WTC11 (cell line): ENCODE results near the gene KATNA1. TPM values are rescaled to one million over a fixed set of nuclear protein-coding genes. Genes with fewer than 3 reads are reported as not detected.

Experiments used
- ATAC-seq: fragments of 200-7000 bp; cut with Tn5 transposase; 2 replicates; pipeline ENCODE4 v1.10.0; 2021; ENCODE audit warnings: mild to moderate bottlenecking, moderate library complexity
- CTCF ChIA-PET: fragments of 300-600 bp; sonication (Branson Sonifier 250); formaldehyde crosslinking; loops from one replicate; lab custom pipeline; 2021; ENCODE audit warnings: antibody characterized with exemption; lab: Charles Lee
- POLR2A ChIA-PET: fragments of 350-600 bp; sonication (Branson Sonifier 250); formaldehyde crosslinking; loops from one replicate; lab custom pipeline; 2021; ENCODE audit warnings: antibody characterized with exemption; lab: Charles Lee
- DNase-seq: peaks from one replicate; pipeline ENCODE4 v3.0.0; 2021; ENCODE audit warnings: low spot score
- H3K27ac Mint-ChIP-seq: 2 replicates; pipeline ENCODE4 v1.8.0; 2021; ENCODE audit warnings: mixed read lengths
- H3K27me3 Mint-ChIP-seq: 2 replicates; pipeline ENCODE4 v1.8.0; 2021; ENCODE audit warnings: low read depth, mild to moderate bottlenecking, moderate library complexity, mixed read lengths
- H3K36me3 Mint-ChIP-seq: 2 replicates; pipeline ENCODE4 v1.8.0; 2021; ENCODE audit warnings: mixed read lengths
- H3K4me1 Mint-ChIP-seq: 2 replicates; pipeline ENCODE4 v1.8.0; 2022; ENCODE audit warnings: mixed read lengths
- H3K4me3 Mint-ChIP-seq: 2 replicates; pipeline ENCODE4 v1.8.0; 2021; ENCODE audit warnings: mild to moderate bottlenecking, moderate library complexity, mixed read lengths
- H3K9me3 Mint-ChIP-seq: 2 replicates; pipeline ENCODE4 v1.8.0; 2021; ENCODE audit warnings: mixed read lengths
- AFF4 ChIP-seq: sonication (generic); formaldehyde crosslinking; IDR thresholded peaks from 2 replicates; pipeline ENCODE4 v1.8.1; 2023; ENCODE audit warnings: mild to moderate bottlenecking, missing genetic modification reagents, borderline replicate concordance
- ATF1 ChIP-seq: sonication (generic); formaldehyde crosslinking; IDR thresholded peaks from 2 replicates; pipeline ENCODE4 v1.8.1; 2023; ENCODE audit warnings: mild to moderate bottlenecking, moderate library complexity, missing genetic modification reagents
- EMX1 ChIP-seq: fragments of 250-450 bp; sonication (Bioruptor Pico); IDR thresholded peaks from 2 replicates; pipeline ENCODE4 v1.8.0; 2021; ENCODE audit warnings: mild to moderate bottlenecking
- ERG ChIP-seq: fragments of 250-450 bp; sonication (Bioruptor Pico); IDR thresholded peaks from 2 replicates; pipeline ENCODE4 v1.8.0; 2021; ENCODE audit warnings: mild to moderate bottlenecking
- FOXK1 ChIP-seq: sonication (generic); formaldehyde crosslinking; IDR thresholded peaks from 2 replicates; pipeline ENCODE4 v1.8.0; 2022; ENCODE audit warnings: mild to moderate bottlenecking, moderate library complexity, missing genetic modification reagents
- JAZF1 ChIP-seq: fragments of 250-450 bp; sonication (Bioruptor Pico); IDR thresholded peaks from 2 replicates; pipeline ENCODE4 v1.9.0; 2021; ENCODE audit warnings: moderate library complexity, mild to moderate bottlenecking, inconsistent platforms
- NFE2L1 ChIP-seq: sonication (generic); formaldehyde crosslinking; IDR thresholded peaks from 2 replicates; pipeline ENCODE4 v1.8.1; 2023; ENCODE audit warnings: missing genetic modification reagents
- NR3C1 ChIP-seq: sonication (generic); formaldehyde crosslinking; conservative IDR thresholded peaks from 2 replicates; pipeline ENCODE4 v1.8.1; 2023; ENCODE audit warnings: low read depth, mild to moderate bottlenecking, missing genetic modification reagents
- SMAD4 ChIP-seq: sonication (generic); formaldehyde crosslinking; IDR thresholded peaks from 2 replicates; pipeline ENCODE4 v1.8.0; 2022; ENCODE audit warnings: mild to moderate bottlenecking, missing genetic modification reagents
- STAT6 ChIP-seq: sonication (generic); formaldehyde crosslinking; conservative IDR thresholded peaks from 2 replicates; pipeline ENCODE4 v1.8.1; 2023; ENCODE audit warnings: mild to moderate bottlenecking, low read depth, missing genetic modification reagents, moderate library complexity
- TEAD1 ChIP-seq: sonication (generic); formaldehyde crosslinking; IDR thresholded peaks from 2 replicates; pipeline ENCODE4 v1.8.0; 2022; ENCODE audit warnings: mild to moderate bottlenecking, missing genetic modification reagents
- ZNF396 ChIP-seq: fragments of 250-450 bp; sonication (Bioruptor Pico); IDR thresholded peaks from 2 replicates; pipeline ENCODE4 v1.8.0; 2021; ENCODE audit warnings: mild to moderate bottlenecking, moderate library complexity, borderline replicate concordance
- ZNF423 ChIP-seq: fragments of 250-450 bp; sonication (Bioruptor Pico); IDR thresholded peaks from 2 replicates; pipeline ENCODE4 v2.1.2; 2022; ENCODE audit warnings: mild to moderate bottlenecking, moderate library complexity
- total RNA-seq: library from RNA; stranded (reverse); gene quantifications from 3 replicates; pipeline ENCODE4 v1.2.3, GENCODE V29; 2021
- TF ChIP-seq, protein P1 (sequence below): sonication (generic); formaldehyde crosslinking; IDR thresholded peaks from 2 replicates; pipeline ENCODE4 v1.8.0; 2022; ENCODE audit warnings: mild to moderate bottlenecking, missing genetic modification reagents
- TF ChIP-seq, protein P2 (sequence below): sonication (generic); formaldehyde crosslinking; IDR thresholded peaks from 2 replicates; pipeline ENCODE4 v1.8.1; 2023; ENCODE audit warnings: mild to moderate bottlenecking, missing genetic modification reagents
- TF ChIP-seq, protein P3 (sequence below): fragments of 250-450 bp; sonication (Bioruptor Pico); conservative IDR thresholded peaks from 2 replicates; pipeline ENCODE4 v1.9.0; 2021; ENCODE audit warnings: mild to moderate bottlenecking
- TF ChIP-seq, protein P4 (sequence below): sonication (generic); formaldehyde crosslinking; IDR thresholded peaks from 2 replicates; pipeline ENCODE4 v1.8.1; 2023; ENCODE audit warnings: mild to moderate bottlenecking, missing genetic modification reagents, moderate library complexity

KATNA1 gene
- total RNA-seq, 1 experiment from 2014 or later = 18.1 TPM

DNA sequence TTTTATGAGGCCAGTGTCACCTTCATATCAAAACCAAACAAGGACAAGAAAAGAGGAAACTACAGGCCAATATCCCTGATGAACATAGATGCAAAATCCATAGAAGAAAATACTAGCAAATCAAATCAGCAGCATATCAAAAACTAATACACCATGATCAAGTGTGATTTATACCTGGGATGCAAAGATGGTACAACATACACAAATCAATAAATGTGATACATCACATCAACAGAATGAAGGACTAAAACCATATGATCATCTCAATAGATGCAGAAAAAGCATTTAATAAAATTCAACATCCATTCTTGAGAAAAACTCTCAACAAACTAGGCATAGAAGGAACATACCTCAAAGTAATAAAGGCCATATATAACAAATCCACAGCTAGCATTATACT lies 90.5 kb downstream of the KATNA1 start:
- CTCF ChIA-PET = no interaction called here

GRCh38 chr6:149551920-149552319 lies 96.6 kb downstream of the KATNA1 start:
- H3K27ac Mint-ChIP-seq = no peak overlapping the region
- ChIA-PET CTCF (interaction anchor here (0.7 to 1.2 kb wide), 2 partner anchors 9 to 519 kb away, joined by 3 to 6 read pairs; no protein-coding TSS in a partner anchor), POLR2A (no interaction called here)
- no peaks in the 10 kb centered on the region for H3K36me3 Mint-ChIP-seq
- DNase-seq (no peak), ATAC-seq (no peak)
- no peaks in the 10 kb centered on the region for H3K9me3 Mint-ChIP-seq
- no peaks in the 10 kb centered on the region; the same call in 1 of the 2 replicates for H3K4me1 Mint-ChIP-seq
- no peak overlapping the region for H3K4me3 Mint-ChIP-seq
- peaks cover 54% of the 10 kb centered on the region for H3K27me3 Mint-ChIP-seq
- TF ChIP-seq, protein P1, sequence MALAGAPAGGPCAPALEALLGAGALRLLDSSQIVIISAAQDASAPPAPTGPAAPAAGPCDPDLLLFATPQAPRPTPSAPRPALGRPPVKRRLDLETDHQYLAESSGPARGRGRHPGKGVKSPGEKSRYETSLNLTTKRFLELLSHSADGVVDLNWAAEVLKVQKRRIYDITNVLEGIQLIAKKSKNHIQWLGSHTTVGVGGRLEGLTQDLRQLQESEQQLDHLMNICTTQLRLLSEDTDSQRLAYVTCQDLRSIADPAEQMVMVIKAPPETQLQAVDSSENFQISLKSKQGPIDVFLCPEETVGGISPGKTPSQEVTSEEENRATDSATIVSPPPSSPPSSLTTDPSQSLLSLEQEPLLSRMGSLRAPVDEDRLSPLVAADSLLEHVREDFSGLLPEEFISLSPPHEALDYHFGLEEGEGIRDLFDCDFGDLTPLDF (CRISPR knock-in tag) = no peak
- no peak for TF ChIP-seq JAZF1 (CRISPR knock-in tag)
- no peak for TF ChIP-seq STAT6
- no peak for TF ChIP-seq FOXK1
- no peak for TF ChIP-seq EMX1
- TF ChIP-seq, protein P2, sequence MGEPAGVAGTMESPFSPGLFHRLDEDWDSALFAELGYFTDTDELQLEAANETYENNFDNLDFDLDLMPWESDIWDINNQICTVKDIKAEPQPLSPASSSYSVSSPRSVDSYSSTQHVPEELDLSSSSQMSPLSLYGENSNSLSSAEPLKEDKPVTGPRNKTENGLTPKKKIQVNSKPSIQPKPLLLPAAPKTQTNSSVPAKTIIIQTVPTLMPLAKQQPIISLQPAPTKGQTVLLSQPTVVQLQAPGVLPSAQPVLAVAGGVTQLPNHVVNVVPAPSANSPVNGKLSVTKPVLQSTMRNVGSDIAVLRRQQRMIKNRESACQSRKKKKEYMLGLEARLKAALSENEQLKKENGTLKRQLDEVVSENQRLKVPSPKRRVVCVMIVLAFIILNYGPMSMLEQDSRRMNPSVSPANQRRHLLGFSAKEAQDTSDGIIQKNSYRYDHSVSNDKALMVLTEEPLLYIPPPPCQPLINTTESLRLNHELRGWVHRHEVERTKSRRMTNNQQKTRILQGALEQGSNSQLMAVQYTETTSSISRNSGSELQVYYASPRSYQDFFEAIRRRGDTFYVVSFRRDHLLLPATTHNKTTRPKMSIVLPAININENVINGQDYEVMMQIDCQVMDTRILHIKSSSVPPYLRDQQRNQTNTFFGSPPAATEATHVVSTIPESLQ (CRISPR knock-in tag) = no peak
- no peak for TF ChIP-seq ERG (CRISPR knock-in tag)

More for the DNA sequence above, 90.5 kb downstream of the KATNA1 start:
- Mint-ChIP-seq H3K27ac (no peak overlapping the region), H3K4me1 (no peaks in the 10 kb centered on the region), H3K27me3 (peaks cover 37% of the 10 kb centered on the region), H3K36me3 (no peaks in the 10 kb centered on the region), H3K9me3 (no peaks in the 10 kb centered on the region), H3K4me3 (no peak overlapping the region)
- DNase-seq (no peak), ATAC-seq (no peak)
- POLR2A ChIA-PET = no interaction called here
- TF ChIP-seq TEAD1 (CRISPR knock-in tag) (no peak), SMAD4 (no peak), NFE2L1 (CRISPR knock-in tag) (no peak), ZNF423 (CRISPR knock-in tag) (no peak), ZNF396 (CRISPR knock-in tag) (no peak), ATF1 (CRISPR knock-in tag) (no peak), AFF4 (CRISPR knock-in tag) (no peak), NR3C1 (CRISPR knock-in tag) (no peak)
- TF ChIP-seq, protein P3, sequence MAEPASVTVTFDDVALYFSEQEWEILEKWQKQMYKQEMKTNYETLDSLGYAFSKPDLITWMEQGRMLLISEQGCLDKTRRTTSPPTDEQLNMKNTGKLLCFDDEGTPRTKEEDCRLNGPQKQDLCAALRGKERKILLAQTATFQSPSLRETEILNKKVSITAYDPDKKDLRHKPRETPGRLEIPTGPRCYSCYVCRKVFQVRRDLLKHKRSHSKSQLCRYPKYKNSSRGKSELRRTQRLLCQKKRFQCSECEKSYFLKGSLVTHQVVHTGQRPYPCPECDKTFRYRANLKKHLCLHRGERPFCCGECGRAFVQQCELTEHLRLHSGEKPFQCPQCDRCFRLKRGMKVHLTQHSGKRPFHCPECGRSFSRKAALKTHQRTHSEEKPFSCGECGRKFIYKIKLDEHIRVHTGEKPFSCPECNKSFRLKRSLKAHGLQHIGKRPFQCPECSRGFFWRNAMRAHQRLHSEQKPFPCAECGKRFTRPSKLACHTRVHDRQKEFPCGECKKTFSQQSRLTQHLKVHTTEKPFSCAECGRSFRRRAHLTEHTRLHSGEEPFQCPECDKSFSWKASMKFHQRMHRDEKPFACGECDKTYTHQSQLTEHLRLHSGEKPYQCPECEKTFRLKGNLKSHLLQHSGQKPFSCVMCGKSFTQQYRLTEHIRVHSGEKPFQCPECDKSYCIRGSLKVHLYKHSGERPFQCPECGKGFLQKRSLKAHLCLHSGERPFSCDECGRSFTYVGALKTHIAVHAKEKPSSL = no peak
- TF ChIP-seq, protein P4, sequence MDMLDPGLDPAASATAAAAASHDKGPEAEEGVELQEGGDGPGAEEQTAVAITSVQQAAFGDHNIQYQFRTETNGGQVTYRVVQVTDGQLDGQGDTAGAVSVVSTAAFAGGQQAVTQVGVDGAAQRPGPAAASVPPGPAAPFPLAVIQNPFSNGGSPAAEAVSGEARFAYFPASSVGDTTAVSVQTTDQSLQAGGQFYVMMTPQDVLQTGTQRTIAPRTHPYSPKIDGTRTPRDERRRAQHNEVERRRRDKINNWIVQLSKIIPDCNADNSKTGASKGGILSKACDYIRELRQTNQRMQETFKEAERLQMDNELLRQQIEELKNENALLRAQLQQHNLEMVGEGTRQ (CRISPR knock-in tag) = no peak
